VCaP (cell line): Measurements from ENCODE around the gene PRRX1.

ENCODE experiments used
- H3K27ac ChIP-seq: fragments of 450-650 bp; 2 replicates; pipeline ENCODE4 v1.5.1; 2017
- TF ChIP-seq, protein P1 (sequence below): fragments of 450-650 bp; conservative IDR thresholded peaks from 2 replicates; pipeline ENCODE4 v1.5.1; 2017; ENCODE audit warnings: mild to moderate bottlenecking, moderate library complexity

PRRX1 gene

DNA sequence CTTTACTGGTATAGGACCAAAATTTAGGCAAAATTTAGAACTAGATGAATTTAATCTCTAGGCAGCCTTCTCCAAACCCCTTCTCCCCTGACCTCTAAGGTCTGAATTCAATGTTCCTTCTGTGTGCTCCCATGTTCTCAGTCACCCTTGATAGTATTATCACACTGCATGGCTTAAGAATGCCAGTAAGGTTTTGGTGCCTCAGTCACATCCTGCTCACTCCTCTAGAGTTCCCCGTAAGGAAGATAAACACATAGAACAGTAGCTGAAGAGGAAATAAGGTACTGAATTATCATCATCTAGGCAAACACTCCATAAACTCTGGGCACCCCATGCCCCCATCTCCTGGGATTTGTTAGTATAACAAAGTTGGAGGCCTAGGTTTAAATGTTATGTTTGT is 18.2 kb downstream of the PRRX1 start:
- TF ChIP-seq, protein P1, sequence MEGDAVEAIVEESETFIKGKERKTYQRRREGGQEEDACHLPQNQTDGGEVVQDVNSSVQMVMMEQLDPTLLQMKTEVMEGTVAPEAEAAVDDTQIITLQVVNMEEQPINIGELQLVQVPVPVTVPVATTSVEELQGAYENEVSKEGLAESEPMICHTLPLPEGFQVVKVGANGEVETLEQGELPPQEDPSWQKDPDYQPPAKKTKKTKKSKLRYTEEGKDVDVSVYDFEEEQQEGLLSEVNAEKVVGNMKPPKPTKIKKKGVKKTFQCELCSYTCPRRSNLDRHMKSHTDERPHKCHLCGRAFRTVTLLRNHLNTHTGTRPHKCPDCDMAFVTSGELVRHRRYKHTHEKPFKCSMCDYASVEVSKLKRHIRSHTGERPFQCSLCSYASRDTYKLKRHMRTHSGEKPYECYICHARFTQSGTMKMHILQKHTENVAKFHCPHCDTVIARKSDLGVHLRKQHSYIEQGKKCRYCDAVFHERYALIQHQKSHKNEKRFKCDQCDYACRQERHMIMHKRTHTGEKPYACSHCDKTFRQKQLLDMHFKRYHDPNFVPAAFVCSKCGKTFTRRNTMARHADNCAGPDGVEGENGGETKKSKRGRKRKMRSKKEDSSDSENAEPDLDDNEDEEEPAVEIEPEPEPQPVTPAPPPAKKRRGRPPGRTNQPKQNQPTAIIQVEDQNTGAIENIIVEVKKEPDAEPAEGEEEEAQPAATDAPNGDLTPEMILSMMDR = no peak

DNA sequence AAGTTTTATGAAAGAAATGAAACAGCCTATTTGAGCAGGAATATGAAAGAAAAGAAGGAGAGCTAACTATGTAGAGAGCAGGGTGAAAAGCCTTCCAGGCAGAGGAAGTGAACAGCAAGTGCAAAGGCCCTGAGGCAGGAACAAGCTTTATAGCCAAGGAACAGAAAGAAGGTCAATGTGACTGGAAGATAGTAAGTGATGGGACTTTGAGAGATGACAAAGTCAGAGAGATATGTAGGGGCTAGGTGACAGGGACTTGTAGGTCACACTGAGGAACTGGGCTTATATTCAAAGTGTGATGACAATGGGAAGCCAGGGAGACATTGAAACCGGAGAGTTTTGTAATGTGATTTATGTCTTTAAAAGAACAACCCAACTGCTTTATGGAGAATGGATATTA is 18.9 kb downstream of the PRRX1 start:
- TF ChIP-seq, protein P1 = no peak

More for the DNA sequence above, 18.2 kb downstream of the PRRX1 start:
- H3K27ac ChIP-seq = no peak overlapping the region

DNA sequence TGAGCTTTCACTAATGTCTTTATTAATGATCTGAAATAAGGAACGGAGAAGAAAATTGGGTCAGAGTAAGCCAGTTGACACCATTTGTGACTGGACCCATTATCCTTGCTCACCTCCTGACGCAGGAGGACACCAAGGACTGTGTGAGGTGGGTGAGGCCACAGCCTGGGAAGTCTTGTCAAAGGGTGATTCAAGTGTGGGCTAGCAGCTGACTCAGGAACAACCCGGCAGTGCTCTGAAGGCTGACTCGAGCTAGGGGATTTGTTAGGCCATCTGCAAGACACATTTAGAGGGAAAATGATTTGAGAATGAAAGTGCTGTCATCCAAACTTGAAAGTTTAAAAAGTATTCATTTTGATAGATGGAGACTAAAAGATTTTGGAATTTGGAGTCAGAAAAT is 21.2 kb downstream of the PRRX1 start:
- no peak overlapping the region for H3K27ac ChIP-seq
- TF ChIP-seq, protein P1 = no peak

More for the DNA sequence above, 18.9 kb downstream of the PRRX1 start:
- no peak overlapping the region for H3K27ac ChIP-seq

DNA sequence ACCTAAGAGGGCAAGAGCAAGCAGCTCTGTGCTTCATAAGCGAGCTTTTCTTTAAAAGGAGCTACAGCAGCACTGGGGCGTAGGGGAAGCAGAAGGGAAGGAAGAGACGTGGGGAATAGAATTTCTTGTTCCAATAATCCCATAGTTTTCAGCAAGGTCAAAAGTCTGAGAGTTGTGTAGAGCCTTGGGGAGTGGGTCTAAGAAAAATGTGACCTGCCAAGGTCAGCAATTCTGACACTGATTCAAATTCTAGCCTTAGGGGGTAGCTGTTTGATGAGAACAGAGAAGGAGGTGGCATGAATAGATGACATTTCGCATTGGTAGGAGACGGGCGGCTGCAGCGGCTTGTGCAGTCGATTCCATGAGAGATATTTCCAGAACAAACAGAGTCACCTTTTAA is 22.4 kb downstream of the PRRX1 start:
- no peak overlapping the region for H3K27ac ChIP-seq
- TF ChIP-seq, protein P1 = no peak

DNA sequence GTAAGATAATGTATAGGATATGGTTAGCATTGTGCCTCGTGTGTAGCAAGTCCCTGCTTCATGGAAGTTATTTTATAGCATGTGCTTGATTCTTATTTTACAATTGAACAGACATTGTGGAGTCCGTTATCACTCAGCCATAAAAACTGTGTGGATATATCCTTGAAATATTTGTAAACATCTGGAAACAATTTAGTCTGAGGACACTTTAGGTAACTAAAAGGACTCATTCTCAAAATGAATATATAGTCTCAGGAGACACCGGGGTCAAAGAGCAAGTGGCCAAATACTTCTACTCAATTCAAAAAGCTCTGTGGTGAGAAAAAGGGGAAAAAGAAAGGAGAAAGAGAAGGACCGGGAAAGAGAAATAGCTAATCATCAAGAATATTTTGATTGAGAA is 23.7 kb downstream of the PRRX1 start:
- no peak overlapping the region for H3K27ac ChIP-seq
- TF ChIP-seq, protein P1 = no peak

DNA sequence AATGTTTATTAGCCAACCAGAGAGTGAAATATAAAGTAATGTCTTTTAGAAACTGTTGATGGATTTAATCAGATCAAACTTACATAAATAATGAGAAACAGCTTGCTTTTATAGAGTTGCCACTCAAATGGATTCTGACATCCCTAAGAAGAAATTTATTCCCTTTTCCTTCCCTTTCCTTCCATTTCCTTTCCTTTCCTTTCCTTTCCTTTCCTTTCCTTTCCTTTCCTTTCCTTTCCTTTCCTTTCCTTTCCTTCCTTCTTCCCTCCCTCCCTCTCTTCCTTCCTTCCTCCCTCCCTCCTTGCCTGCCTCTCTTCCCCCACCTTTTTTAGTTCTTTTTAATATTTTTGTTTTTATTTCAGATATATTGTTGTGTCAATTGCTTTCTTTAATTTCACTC is 27.3 kb downstream of the PRRX1 start:
- TF ChIP-seq, protein P1 = no peak
- H3K27ac ChIP-seq = no peak overlapping the region

DNA sequence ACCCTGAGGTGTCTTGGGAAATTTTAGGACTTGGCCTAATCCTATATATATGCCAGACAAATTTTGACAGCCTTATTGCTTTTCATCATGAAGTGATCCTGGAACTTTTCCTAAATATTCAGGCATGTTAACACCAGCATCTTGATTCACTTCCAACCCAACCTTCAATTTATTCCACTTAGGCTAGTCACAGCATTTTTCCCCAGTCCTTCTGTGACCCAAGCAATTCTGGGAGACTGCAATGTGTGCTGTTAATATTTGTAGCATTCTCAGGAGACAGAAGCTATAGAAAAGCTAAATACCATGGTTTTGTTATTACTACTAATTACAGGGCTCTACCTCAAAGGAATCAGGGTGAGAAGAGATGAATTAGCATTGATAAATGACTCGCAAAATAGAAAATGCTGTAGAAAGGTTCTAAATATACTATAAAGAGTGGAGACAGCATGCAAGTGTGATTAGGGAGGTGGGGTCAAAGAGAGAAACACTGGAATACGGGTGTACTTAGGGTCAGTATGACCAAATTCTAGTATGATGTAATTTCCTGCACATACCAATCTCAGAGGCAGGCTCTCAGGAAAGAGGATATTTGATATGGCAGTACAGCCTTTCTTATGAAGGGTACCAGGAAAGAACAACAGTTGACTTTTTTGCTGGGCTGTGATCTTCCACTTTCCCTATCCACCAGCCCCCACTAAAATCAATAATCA is 29.1 kb downstream of the PRRX1 start:
- H3K27ac ChIP-seq = no peak overlapping the region
- TF ChIP-seq, protein P1 = no peak
